ENCODE measurements around the gene MAN1A1.

MAN1A1 gene

GRCh38 chr6:119308048-119308570 lies 41.5 kb downstream of the MAN1A1 start:
- no peak overlapping the region for H3K4me3 ChIP-seq (ENCODE audit: low read depth, low read length)
- no peak for TF ChIP-seq CTCF (IDR thresholded peaks at IDR 0.05; ENCODE audit: borderline replicate concordance, insufficient read depth, low read depth, low read length)

- TF ChIP-seq CTCF (IDR thresholded peaks at IDR 0.05; ENCODE audit: borderline replicate concordance, insufficient read depth, low read depth, low read length), result no peak
- no peak overlapping the region for H3K4me3 ChIP-seq (ENCODE audit: low read depth, low read length)
Observed at GRCh38 chr6:119307056-119307455, 42.5 kb downstream of the MAN1A1 start.

DNA sequence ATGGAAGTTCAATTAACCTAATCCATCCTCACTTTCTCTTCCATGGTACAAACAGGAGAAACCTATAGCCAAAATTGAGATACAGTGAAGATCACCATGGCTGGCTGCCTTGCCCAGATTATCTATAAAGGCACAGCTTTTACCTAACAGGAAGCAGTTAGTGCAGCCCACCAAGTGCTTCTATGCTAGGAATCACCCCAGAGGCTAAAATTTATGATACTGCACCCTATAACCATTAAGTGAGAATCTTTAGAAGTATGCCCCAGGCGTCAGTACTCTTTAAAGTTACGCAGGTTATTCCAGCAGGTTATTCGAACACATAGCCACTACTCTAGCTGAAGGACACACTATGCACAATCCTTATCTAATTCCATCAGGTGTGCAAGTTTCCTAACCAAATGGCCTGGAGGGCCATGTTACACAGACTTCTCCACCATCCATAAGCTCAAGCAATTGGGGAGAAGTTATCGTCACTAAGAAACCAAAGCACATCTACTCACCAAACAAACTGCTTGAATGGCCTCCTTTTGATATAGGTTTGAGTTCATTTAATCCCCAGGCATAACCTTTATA lies 43.1 kb downstream of the MAN1A1 start:
- no peak overlapping the region for H3K4me3 ChIP-seq (ENCODE audit: low read depth, low read length)
- no peak for TF ChIP-seq CTCF (IDR thresholded peaks at IDR 0.05; ENCODE audit: borderline replicate concordance, insufficient read depth, low read depth, low read length)

DNA sequence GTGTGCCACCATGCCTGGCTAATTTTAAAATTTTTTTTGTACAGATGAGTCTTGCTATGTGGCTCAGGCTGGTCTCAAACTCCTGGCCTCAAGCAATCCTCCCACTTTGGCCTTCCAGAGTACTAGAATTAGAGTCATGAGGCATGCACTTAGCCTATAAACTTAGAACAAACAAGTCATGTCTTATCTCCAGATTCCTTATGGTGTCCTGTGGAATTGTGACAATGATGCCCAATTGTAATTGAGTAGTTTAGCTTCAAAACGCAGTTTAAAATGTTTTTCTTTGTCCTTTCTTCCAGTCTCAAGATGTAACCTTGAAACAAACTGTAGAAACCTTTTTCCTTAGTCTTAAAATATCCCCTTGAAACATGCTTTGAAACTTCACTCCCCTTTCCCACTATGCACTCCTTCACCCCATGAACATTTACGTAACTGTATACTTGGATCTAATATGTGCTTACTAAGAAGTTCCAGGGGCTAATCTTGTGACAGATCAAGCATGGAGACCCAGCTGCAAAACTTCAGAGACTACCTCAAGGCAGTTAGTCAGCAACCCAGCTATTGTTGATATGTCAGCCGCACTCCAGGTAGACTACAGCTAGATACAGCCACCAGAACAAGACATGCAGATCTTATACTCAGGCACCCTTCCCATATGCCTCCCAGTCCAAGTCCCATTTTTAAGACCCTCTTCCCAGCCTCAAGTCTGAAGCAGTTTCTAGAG lies 46.2 kb downstream of the MAN1A1 start:
- TF ChIP-seq CTCF (IDR thresholded peaks at IDR 0.05; ENCODE audit: borderline replicate concordance, insufficient read depth, low read depth, low read length), result no peak
- H3K4me3 ChIP-seq (ENCODE audit: low read depth, low read length), result no peak overlapping the region

GRCh38 chr6:119301429-119301828 lies 48.1 kb downstream of the MAN1A1 start:
- no peak for TF ChIP-seq CTCF (IDR thresholded peaks at IDR 0.05; ENCODE audit: borderline replicate concordance, insufficient read depth, low read depth, low read length)

DNA sequence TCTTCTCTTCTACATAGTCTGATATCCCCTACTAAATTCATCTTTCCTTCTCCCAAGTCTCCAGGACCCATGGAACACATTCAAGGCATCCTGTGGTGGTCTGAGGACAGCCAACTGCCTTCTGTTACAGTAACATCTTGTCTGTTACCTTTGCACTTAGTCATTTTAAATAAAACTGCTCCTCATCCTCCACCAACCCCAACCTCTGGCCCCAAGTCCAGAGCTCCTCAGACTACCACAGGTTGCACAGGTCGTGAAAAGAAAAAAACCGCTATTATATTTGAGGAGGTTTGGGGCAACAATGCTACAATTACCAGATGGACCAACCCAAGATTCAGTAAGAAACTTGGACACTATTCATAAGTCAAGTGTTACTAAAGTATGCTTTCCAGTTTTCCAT lies 49.9 kb downstream of the MAN1A1 start:
- H3K4me3 ChIP-seq (ENCODE audit: low read depth, low read length), result no peak overlapping the region
- TF ChIP-seq CTCF (IDR thresholded peaks at IDR 0.05; ENCODE audit: borderline replicate concordance, insufficient read depth, low read depth, low read length), result no peak

More at GRCh38 chr6:119301429-119301828, 48.1 kb downstream of the MAN1A1 start:
- H3K4me3 ChIP-seq (ENCODE audit: low read depth, low read length), result no peak overlapping the region

GRCh38 chr6:119297049-119297448 lies 52.5 kb downstream of the MAN1A1 start:
- H3K4me3 ChIP-seq (ENCODE audit: low read depth, low read length), result no peak overlapping the region
- no peak for TF ChIP-seq CTCF (IDR thresholded peaks at IDR 0.05; ENCODE audit: borderline replicate concordance, insufficient read depth, low read depth, low read length)
